Stimulated activated naive CD8-positive, alpha-beta T cell treated with anti-CD3 and anti-CD28 coated beads, Interleukin-15, Interleukin-2, amounts not matched to agents 100 U/mL and 50 U/mL, for 24 hours (primary cell): ENCODE results near the gene CALU.

Experiments
- ATAC-seq: fragments of 150-1000 bp; cut with Tn5 transposase; one replicate; pipeline ENCODE4 v1.10.0; 2021
- DNase-seq: peaks from one replicate; pipeline ENCODE4 v3.0.0; 2021

CALU gene

DNA sequence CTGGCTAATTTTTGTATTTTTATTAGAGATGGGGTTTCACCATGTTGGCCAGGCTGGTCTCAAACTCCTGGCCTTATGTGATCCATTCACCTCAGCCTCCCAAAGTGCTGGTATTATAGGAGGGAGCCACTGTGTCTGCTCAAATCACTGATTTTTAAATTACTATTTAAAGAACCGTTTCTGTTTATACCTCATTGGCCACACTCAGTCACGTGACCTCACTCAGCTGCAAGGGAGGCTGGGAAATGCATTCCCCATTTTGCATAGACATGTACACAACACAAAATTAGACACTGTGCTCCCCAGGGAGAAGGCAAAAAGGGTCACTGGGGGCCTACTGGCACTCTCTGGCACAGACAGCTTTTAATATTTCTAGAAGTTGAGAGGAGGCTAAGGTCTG, 13.6 kb upstream of the CALU start:
- ATAC-seq (no peak), DNase-seq (no peak)

DNA sequence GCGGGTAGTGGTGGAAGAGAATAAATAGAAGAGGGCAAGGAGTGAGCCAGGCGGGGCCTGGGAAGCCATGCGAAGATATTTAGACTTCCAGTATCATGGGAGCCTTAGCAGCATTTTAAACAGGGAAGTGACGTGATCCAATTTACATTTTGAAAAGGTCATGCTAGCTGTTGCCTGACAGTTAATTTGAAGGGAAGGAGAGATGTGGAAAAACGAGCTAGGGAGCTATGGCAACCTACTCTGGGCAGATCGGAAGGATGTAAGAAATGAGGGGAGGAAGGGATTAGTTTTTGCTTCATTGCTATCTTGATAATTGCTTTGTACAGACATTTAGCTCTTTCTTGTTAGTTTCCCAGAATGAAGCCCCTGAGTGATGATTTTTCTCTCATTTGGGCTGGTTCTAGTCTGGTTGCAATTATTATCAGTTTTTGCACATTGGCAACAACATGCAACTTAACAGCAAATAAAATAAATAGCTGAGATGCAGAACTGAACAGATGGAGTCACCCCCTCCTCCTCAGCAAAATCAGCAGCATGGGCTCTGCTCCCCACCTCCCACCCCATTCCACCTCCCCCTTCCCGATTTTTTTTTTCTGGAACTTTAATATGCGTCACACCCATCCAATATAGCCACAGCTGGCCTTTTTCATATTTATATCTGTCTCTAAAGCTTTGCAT, 13.0 kb upstream of the CALU start:
- ATAC-seq (no peak), DNase-seq (no peak)

DNA sequence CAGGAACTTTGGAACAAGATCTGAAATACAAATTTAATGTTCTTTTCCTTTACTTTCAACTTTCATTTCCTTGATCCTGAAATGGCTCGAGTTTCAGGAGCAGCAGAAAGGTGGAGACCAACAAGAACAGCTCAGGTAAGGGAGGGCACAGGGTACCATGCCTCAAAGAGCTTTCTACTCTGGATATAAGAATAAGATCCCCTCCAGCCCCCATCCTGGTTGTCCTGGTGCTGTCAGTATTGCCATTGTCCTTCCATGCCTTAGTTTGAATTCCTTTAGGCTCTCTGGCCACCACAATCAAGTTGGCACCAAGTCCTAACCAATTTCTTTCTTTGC, 12.5 kb upstream of the CALU start:
- DNase-seq, result no peak
- no peak for ATAC-seq

DNA sequence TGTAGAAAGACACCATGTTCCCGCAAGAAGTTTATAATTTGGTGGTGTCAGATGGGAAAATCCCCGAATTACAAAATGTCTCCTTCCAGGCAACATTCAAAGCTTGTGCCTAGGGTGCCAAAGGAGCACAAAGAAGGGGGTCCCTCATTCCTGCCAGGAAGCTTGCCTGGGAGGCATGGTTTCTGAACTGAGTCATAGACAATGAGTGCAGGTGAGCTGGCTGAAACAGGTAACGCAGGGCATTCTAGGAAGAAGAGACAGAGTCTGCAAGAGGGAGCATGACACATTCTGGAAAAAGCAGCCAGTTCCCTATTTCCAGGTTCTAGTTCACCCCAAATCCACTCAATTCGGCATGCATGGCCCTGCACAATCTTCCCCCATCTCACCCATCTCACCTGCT, 11.9 kb upstream of the CALU start:
- DNase-seq, result no peak
- no peak for ATAC-seq

DNA sequence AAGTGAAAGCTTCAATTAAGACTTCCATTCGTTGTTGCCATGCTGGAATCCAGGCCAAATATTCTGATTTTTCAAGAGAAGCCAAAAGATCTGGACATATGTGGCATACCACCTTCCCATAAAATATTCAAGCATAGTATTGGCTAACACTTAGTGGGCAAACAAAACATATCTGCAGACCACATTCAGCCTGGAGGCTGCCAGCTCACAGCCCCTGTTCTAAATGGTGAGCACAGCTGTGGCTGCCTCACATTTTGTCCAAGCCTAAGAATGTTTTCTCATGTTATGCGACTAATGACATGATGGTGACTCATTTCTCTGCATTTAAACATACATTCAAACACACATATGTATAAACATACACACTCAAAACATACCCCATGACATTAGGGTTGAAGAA, 10.6 kb upstream of the CALU start:
- no peak for DNase-seq
- no peak for ATAC-seq

DNA sequence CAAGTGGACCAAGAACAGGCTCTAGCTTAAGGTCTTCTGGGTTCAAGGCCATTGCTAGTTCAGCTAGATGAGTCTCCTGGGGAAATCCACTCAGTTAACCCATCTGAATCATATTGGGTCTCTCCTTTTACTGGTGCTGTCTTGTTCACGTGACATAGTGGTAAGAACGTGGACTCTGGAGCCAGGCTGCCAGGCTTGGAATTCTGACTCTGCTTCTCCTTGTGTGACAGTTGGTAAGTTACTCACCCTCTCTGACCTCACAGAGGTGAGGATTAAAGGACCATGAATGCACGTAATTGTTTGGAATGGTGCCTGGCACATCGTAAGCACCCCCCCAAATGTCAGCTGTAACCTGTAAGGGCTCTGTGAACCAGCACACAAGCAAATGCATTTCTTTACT, 9.7 kb upstream of the CALU start:
- ATAC-seq, result no peak

DNA sequence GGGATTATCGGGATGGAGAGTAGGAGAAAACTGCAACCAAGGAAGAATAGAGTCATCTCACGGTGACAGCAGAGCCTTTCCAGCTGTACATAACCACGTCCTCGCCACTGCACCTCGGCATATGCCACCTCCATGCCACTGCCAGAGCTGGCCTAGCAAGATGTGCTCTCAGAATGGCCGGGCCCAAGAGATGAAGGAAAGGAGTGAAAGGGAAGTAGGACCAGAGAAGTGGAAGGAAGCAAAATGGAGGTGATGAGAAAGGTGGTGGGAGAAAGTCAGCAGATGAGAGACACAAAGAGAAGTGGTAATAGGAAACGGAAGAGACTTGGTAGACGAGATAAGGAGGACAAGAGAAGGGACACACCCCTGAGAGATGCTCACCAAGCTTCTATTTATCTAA, 8.0 kb upstream of the CALU start:
- DNase-seq, result no peak
- ATAC-seq, result no peak

More for the DNA sequence above, 9.7 kb upstream of the CALU start:
- no peak for DNase-seq

DNA sequence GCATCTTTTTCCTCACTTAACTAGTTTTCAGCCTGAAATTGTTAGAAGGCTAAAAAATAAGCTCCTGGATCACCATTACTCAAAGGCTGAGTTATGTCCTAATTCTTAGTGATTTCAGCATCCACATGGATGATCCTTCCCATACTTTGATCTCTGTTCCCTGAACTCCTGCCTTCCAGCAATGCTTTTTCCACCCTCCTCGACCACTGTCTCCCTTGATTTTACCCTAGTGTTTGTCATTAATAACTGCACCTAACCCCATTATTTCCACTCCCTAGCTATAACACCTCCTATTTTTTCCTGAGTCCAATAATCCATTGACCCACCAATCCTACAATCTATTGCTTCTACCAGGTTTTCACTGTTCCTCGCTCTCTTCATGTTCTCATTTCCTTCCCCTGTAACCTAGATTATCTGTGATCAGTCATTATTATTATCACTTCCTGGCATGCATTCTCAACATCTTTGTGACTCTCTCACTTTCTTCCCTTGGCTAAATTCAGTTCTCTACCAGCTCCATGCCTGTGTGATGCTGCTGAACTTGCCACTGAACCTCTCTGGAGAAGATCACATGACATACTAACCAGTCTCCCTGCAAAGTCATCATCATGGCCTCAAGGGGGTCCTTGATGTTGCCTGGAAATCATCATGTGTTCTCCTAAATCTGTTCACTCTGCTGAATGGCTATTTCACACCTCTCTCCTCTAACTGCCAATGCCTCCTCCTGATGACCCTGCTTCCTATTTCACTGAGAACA, 6.5 kb upstream of the CALU start:
- ATAC-seq (no peak), DNase-seq (no peak)

DNA sequence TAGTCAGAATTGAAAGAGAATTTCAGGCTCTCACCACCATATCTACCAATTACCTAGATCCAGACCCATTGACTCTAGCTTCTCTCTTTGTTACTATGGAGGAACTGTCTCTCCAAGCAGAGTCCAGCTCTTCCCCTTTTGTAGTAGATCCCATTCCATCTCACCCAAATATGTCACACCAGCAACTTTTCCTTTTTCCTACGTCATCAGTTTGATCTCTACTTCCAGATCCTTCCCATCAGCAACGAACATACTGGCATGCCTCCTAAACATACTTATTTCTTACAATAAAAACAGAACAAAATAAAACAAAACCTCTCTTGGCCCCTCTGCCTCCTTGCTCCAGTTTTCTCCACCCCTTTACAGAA, 5.9 kb upstream of the CALU start:
- DNase-seq (no peak), ATAC-seq (no peak)

DNA sequence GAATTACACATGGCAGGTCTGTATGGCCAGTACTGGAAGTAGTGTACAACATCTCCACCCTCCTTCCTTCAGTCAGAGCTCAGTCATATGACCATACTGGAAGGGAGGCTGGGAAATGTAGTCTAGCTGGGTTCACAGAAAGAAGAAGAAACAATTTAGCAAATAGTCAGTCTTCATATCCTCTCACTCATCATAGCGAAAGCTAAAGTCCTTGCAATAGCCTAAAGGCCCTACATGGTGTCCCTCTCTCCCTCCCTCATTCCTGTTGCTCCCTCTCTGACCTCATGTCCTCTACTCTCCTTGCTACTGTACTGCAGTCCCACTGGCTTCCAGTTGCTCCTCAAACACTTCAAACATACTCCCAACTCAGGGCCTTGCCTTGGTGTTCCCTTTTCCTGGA, 4.3 kb upstream of the CALU start:
- ATAC-seq (no peak), DNase-seq (no peak)

DNA sequence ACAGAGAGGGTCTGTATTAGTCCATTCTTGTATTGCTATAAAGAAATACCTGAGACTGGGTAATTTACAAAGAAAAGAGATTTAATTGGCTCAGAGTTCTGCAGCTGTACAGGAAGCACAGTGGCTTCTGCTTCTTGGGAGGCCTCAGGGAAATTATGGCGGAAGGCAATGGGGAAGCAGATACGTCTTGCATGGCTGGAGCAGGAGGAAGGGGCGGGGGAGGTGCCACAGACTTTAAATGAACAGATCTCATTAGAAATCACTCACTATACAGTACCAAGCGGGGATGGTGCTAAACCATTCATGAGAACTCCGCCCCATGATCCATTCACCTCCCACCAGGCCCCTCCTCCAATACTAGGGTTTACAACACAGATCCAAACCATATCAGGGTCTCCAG, 3.7 kb upstream of the CALU start:
- ATAC-seq, result no peak
- DNase-seq, result no peak

DNA sequence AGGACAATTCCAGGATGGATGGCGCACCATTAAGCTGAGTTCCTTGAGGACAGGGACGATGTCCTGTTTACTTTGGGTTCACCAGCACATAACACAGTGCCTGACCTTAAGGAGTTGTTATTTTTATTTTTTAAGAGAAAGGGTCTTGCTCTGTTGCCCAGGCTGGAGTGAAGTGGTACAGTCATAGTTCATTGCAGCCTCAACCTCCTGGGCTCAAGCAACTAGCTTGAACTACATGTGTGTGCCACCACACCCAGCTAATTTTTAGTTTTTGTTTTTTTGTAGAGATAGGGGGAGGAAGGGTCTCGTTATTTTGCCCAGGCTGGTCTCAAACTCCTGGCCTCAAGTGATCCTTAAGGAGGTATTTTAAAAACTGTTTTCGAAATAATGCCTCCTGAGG, 1.7 kb upstream of the CALU start:
- DNase-seq, result no peak
- ATAC-seq, result no peak

DNA sequence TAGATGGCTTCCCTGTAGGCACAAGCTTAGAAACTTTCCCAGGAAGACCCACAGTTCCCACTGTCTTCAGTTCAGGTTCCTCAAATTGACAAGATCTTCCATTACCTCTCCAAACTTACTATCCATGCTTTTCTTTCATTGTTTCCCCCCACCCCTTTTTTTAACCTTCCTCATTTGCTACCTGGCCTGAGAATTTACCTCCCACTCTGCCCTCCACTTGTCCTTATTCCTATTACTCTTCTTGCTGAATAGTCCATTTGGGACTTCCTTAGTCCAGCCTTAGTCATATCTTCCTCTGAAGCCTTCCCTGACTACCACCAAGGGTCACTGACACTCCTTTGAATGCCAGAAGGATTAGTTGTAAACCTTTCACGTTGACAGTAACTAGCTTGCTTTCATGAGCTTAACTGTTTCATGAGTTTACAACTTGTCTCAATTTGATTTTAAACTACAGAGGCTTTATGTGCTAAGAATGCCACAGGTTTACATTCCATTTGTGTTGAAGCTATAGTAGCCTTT, 1.2 kb upstream of the CALU start:
- DNase-seq (no peak), ATAC-seq (no peak)

DNA sequence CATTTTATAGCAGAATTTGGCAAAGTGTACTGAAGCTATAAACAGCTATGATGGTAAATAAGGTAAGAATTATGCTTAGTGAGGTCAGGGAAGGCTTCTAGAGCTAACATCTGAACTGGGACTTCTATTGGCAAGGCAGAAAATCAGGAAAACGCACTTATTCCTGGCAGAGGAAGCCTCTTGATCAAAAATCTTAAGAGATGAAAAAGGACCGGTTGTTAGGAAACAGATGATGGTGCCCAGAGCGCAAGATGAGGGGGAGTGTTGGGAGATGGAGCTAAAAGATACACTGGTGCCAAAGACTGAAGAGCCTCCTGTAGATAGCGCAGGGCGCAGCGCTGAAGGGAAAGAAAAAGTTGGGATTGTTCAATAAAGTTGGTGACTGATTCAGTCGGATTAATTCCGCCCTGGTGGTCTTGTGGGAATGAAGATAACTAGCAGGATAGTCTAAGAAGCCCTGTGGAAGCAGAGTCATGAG, 550 bp upstream of the CALU start:
- ATAC-seq, result peak; percentile 1
- no peak for DNase-seq

DNA sequence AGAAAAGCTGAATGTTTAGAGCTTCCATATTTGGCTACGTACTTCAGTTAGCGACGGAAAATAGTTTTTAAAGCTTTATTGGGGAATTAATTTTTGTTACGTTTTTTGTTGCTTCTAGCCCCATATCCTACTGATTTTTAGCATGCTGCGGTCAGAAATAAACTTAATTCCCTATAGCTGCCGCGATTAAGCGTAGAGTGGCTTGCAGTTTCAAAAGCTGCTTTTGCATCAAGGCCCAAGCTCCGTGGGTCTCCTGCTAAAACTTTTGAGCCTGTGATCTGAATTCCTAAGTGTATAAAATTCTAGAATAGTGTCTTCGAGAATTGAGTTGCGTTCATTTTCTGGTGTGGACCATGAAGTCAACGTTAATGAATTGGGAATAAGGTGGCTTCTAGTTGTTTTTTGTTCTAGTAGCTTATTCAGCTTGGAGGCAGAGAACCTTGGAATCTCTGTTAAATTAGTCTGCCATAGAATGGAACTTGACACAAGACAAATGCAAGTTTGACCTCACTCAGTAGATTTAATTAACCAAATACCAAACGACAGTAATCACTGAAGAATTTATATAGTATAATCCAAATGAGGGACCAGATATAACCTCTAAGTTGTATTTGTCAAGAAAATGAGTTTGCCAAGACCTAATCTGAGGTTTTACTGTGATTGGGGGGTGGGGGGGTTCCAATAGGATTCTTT, 977 bp downstream of the CALU start:
- DNase-seq (no peak), ATAC-seq (no peak)

DNA sequence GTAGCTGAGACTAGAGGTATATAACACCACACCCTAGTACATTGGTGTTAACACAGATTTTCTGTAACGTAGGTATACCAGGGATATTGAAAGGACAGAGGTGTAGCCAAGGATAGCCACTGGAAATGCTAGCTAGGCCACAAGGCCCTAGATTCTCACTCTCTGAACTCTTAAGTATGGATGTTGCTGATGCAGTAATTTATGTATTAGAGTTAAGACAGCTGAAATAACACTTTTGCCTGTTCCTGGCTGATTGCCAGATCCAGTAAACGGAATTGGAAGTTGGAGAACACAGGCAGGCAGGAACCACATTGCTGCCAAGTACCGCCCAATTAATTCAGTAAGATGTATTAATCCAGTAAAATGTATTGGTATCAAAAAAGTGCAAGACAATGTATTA, 1.8 kb downstream of the CALU start:
- ATAC-seq (no peak), DNase-seq (no peak)

DNA sequence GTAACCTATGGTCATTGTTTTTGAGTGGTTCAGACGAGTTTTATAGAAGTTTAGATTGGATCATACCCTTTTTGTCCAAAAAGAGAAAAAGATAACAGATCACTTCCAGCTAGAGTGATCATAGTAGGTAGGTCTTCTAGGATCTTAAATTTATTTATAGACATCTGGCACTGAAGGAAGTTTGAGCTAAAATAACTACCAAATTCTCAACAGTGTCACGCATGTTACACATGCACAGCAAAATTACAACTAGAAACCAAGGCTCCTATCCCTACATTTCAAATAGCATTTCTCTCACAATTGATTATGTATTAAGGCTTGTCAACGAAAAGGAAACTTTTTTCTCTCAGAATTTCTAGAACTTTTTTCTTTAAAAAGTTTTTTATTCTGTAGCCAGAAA, 2.3 kb downstream of the CALU start:
- ATAC-seq, result no peak

DNA sequence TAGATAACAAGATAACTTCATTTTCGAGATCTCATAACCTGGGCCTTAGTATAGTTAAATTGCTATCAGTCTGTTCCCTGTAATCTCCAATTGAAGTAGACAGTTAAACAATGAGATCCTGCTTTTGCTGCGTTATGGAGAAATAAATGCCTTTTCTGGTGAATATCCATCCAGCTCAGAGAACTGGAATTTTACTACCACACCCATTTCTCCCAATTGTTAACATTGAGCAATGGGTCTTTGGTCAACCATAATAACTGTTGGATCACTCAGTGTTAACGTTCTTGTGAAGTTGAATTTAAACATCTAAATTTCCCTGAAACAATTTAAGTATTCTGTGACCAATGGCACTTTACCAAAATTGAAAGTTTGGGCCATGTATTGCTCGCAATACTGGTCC, 3.0 kb downstream of the CALU start:
- ATAC-seq, result no peak
- DNase-seq, result no peak

More for the DNA sequence above, 2.3 kb downstream of the CALU start:
- DNase-seq, result no peak

DNA sequence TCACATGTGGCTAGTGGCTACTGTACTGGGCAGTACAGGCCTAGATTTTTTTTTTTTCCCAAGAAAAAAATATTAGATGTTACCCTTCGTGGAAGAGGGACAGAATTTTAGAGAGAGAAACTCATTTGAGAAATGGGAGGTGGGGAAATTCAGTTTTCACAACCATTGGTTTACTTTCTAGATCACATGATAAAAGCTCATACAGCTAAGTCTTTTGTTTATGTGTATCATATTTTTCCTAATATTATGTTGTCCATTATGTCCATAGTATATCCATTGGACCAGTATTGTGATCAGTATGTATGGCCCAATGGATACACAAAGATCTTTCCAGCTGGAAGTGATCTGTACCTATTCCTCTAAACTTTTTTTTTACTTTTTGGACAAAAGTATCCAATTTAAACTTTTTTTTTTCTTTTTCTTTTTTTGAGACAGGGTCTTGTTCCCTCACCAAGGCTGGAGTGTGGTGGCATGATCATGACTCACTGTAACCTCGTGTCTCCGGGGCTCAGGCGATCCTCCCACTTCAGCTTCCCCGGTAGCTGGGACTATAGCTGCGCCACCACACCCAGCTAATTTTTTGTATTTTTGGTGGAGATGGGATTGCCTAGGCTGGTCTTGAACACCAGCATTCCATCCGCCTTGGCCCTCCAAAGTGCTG, 4.1 kb downstream of the CALU start:
- no peak for DNase-seq
- no peak for ATAC-seq

DNA sequence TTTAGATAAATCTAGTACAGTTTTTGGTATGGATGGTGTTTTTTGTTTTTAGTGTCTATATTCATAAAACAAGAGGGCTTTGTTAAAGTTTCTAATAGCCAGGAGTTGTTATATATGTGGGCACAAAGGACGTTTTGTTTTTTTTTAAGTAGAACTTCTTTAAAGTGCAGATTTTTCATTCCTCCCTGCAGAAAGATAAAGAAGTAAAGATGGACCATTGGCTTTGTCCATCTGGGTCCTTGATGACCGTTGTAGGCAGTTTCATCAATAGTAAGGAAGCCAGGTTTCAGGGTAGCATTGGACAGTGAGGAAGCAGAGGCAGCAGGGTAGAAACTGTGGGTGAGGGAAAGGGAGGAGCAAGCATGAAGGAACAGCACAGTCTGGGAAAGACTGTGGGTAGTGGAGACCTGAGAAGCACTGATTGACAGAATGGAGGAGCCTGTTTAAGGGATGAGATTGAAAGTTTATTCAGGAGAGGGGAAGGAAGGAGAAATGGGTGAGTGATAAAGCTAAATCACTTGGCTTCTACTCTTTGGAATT, 5.3 kb downstream of the CALU start:
- no peak for ATAC-seq
- no peak for DNase-seq

DNA sequence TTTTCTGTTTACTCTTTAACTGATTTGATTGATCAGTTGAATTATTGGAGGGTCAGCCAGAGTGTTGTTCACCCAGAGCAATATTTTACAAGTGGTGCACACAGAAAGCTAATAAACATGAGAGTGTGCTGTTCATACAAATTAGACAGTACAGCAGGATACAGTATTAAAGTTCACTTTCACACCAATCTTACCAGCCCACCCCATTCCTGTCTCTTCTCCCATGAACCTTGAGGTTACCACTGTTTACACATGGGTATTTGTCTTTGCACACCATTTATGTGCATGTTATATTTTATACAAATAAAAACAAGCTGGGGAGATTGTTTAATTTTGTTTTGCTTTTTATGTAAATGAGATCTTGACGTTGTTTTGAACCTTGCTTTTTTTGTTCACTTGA, 6.5 kb downstream of the CALU start:
- DNase-seq, result no peak
- ATAC-seq, result no peak

DNA sequence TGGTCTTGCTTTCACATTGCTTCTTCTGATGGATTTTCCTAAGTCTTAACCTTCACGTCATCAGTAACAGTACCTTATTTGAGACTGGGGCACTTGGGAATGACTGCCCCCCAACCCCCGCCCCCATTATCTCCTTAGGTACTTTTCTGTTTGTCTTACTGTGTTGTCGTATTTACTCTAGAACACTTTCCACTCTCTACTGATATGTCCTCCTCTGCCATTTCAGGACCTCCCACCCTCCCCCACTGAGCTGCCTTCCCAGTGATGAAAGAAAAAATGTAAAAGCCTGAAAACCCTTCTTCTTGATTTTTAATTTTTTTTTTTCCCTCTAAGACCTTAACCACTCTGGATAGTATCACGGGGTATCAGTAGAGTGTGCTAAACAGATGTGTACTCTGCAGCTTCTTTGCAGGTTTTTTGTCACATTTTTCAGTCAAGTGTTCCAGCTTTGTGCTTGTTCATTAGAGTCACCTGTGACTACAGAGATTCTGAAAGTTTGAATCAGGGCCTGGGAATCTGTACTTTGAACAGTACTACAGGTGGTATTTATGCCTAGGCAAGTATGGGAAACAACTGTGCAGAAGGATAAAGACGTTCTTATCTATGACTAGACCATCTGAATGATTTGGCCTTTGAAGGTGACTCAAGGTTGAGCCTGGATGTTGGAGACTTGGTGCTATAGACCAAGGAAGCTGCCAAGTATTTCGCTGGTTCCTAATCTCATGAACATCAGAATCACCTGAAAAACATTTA, 8.3 kb downstream of the CALU start:
- no peak for ATAC-seq
- no peak for DNase-seq
